Middle frontal gyrus (tissue), 1 donor: ENCODE results near the gene RIC8A.
A peak's percentile ranks its signal among the peaks of the same experiment; 100 is the strongest.
"Not testable (repeated sequence)": the region's sequence is repeated elsewhere in the genome, so short reads cannot be mapped to it uniquely, and the experiment has no call there.

Source experiments
- DNase-seq: peaks from one replicate; pipeline ENCODE4 v3.0.0-alpha.2; 2015; ENCODE audit warnings: low spot score; ENCODE audit errors: extremely low spot score

RIC8A gene

DNA sequence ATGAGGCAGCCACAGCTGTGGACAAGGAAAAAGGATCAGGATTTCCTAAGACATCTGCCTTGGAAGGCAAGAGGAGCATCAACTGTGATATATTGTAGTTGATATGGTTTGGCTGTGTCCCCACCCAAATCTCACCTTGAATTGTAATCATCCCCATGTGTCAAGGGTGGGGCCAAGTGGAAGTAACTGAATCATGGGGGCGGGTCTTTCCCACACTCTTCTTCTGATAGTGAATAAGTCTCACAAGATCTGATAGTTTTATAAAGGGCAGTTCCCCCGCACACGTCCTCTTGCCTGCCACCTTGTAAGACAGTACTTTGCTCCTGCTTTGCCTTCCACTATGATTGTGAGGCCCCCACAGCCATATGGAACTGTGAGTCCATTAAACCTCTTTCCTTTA is 10.2 kb downstream of the RIC8A start:
- DNase-seq = no peak

DNA sequence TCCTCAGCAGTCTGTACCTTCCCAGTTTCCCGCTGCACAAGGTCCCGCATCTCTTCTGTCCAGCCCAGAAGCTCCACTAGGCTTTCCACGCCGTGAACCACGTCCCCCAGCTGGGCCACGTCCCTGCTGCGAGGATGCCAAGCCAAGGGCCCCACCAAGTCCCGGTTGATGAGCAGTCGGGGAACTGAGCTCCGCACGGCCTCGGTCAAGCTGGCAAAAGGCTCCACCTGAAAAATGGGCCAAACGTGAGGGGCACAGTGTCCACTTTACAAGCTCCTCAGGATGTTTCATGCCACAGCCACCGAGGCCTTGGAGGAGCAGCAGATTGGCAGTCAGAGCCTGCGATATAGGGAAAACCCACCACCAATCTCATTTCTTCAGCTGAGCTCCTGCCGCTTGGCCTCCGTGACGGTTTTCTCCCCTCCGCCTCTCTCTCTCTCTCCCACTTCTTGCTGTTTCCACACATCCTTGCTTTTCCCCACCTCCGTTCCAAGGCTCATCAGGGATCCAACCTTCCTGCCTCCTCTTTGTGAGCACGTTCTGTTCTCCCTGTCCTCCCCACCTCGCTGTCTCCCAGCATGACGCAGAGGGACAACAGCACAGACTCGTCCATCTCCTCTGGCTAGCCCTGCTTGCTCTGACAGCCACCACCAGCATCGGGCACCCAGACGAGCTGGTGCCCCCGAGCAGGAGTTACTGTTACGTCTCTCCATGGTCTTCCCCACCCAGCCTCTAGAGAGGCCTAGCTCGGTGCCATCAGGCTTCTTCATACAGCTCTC is 11.5 kb downstream of the RIC8A start:
- DNase-seq = no peak

DNA sequence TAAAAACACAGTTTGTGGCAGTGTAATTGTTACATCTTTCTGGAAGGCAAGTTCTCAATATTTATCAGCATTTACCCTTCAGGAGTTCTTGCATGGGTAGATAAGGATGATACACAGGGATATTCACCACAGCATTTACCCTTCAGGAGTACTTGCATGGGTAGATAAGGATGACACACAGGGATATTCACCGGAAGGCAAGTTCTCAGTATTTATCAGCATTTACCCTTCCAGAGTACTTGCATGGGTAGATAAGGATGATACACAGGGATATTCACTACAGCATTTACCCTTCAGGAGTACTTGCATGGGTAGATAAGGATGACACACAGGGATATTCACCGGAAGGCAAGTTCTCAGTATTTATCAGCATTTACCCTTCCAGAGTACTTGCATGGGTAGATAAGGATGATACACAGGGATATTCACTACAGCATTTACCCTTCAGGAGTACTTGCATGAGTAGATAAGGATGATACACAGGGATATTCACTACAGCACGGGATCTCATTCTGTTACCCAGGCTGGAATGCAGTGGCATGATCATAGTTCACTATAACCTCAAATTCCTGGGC is 13.2 kb downstream of the RIC8A start:
- DNase-seq = not testable (repeated sequence)

DNA sequence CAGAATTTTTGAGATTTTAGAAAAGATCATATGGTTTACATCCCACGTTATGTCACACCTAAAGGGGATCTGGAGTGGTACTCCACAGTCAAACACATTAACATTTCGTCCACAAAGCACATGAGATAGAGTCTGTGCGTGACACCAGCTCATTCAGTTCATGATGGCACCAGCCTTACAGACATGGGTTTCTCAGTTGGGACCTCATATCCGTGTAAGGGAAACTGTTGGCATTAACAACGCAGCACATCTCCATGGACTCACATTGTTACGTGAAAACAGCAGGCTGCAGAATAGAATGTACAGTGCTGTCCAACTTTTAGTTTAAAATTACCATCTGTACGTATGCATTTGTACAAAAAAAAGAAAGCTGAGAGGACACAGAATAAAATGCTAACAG is 14.0 kb downstream of the RIC8A start:
- DNase-seq = no peak

DNA sequence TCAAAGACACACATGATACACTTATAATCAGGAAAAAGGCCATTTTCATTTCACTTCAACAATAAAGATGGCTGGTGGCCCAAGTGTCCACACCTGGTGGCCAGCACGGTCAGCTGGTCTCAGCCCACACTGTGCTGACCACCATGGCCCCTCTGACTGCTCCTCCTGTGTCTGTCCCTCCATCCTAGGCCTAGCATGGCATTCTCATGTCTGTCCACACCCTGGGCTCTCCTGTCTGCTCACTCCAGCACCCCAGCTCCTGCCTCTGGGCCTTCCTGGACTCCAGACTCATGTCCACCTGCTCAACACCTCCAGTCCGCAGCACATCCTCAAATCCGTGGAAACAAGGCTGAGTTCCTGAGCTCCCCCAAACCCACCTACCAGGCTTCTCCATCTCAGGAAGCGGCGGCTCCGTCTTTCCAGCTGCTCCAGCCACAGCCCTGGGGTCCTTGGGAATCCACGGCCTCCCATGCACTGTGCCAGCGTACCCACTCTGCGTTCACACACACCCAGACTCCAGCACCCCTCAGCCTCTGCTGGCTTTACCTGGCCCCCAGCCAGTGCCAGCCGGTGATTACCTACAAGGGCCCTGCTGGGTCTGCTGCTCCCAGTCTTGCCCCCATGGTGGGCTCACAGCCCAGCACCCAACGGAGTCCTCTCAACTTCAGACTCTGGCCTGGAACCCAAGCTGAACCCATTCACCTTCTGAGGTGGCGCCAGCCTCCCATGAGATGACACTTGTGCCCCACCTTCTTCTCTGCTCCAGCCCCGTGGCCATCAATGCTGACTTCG is 14.7 kb downstream of the RIC8A start:
- DNase-seq = no peak

DNA sequence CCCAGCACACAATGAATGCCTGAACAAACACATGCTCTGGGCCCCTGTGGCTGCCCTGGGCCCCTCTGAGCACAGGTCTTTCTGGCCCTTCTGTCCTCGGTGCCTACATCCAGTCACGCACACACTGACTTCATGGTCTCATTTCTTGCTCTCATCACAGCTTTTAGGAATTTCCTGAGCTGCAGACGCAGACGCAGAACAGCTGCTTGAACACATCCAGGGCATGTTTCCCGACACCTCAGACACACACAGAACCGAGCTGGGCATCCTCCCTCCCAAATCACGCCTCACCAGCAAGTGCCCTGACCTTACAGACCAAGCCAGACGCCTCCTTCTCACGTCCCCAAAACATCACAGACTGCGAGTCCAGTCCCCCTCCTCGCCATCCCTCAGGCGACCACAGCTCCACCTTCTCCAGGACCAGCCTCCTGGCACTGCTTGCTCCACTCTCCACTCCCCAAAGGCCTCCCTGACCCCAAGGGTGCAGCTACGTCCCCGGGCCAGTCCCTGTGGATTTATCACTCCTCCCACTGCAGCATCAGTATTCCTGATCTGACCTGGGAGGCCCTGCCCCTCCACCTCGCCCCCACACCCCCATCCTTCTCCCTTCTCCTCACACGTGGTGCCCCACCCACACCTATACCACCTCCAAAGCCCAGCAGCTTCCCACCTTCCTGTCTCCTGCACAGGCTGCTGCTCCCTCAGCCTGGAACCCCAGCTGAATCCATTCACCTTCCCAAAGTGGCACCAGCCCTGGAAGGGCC is 15.7 kb downstream of the RIC8A start:
- no peak for DNase-seq

DNA sequence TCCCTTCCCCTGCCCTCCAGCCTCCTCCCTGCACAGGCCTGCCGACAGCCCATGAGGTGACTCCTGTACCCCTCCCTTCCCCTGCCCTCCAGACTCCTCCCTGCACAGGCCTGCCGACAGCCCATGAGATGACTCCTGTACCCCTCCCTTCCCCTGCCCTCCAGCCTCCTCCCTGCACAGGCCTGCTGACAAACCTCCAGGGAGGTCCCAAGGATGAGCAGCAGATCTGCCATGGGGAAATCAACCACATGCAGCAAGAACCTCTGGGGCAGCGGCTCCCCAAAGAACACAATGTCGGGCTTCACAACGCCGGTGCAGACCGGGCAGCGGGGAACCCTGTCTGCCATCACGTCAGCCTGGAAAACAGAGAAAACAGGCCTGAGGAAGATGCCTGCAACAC is 16.4 kb downstream of the RIC8A start:
- DNase-seq = no peak

DNA sequence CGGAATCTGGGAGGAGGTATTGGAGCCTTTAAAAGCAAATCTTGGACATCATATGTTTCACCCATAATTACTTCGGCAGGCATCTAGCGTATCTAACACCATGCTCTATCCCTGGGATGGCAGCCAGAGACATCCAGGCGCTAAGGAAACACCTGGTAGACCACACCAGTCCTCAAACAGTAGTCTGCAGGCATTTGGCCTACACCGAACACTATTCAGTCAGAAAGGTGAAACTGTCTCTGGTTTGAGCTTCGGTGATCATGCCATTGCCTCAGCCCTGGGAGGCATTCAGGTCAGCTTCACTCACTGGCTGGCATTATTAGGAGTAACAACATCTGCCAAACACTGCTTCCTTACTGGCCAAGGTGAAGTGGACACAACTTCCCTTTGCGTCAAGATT is 16.9 kb downstream of the RIC8A start:
- no peak for DNase-seq

DNA sequence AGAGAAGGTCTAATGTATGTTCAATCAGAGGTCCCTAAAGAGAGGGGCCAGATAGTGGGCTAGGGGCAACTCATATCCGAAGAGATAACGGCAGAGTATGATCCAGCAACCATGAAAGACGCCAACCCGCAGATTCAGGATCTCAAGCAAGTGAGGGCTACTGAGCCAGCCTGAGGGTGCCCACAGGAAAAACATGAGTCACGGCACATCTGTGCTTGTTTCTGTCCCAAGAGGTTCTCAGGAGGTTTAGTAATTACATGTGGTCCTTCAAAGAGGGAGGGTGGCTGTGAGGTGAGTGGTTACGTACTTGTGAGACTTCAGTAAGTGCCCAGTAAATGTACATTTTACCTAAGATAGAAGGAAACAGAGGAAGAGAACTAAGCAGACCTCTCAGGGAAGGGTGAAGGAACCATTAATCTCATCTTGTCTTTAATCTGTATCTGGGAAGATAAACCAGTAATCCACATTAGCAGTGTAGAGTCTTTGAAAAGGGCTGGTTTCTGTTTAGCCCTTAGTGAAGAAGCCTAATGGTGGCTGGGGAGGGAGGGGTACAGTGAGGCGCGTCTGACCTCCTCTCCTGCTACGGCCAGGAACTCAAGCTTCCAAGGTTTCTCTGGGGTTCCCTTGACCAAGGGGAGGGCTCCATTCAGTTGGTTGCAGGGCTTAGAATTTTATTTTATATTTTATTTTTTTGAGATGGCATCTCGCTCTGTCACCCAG is 18.4 kb downstream of the RIC8A start:
- no peak for DNase-seq

DNA sequence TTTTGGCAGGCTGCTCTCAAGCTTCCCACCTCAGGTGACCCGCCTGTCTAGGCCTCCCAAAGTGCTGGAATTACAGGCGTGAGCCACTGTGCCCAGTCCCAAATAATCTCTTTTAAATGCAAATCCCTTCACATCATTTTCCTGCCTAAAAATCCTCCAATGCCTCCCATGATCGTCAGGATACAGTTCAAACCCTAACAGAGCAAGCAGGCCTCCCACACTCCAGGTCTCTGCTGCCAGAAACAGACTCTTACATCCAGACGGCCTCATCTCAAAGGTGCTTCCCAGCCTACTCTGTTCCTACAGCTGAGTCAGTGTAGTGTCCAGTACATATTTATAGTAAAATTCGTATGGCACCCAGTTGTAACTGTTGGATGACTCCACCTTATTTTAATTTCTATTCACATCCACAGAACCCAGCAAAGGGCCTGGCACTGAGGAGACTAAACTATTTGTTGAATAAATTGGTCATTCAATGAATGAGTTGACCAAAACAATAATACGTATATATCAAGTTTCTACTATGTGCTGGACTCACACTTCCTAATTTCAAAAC is 20.4 kb downstream of the RIC8A start:
- no peak for DNase-seq

DNA sequence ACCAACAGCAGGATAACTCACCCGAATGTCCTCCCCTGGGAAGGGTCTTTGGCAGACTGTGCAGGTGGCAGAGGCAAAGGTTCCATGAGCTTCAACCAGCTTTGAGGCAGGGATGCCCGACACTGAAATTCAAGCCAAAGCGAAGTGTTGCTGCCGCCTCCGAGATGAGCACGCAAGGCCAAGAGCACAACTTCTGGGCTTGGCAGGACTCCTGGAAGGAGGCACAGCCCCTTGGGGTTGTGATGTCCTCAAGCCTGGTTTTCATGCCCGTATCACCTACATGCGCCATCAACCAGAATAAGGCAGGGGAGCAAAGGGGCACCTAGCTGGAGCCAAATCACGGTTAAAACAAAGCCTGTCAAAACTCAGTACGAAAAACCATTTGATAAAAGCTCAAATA is 22.9 kb downstream of the RIC8A start:
- no peak for DNase-seq

DNA sequence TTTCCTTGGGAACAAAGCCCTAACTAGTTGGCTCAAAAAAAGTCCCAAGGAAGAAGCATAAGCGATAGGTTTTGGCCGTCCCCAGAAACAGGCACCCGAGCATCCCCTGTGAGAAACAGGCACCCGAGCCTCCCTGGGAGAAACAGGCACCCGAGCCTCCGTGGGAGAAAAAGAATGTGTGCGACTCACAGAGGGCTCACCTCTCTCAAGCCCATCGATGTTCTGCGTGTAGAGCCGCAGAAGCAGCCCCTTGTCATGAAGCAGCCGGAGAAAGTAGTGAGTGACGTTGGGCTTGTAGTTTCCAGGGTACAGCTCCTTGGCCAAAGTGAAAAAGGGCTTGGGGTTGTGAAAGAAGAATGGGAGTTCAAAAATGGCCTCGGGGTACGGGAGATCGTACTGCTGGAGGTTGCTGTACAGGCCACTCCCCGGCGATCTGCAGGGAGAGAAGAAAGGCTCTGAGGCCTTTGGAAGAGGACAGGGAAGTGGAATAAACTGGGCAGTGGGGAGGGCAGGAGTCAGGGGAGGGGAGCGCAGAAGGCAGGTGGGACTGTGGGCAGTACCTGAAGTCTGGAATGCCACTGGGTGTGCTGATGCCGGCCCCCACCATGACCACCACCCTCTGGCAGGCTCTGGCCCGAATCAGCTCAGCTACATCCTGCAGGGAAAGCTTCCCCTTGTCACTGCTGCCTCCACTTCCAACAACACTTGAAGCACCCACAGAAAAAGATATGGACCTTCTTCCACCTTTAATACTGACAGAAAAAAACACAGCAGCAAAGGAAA is 25.5 kb downstream of the RIC8A start:
- DNase-seq = no peak

DNA sequence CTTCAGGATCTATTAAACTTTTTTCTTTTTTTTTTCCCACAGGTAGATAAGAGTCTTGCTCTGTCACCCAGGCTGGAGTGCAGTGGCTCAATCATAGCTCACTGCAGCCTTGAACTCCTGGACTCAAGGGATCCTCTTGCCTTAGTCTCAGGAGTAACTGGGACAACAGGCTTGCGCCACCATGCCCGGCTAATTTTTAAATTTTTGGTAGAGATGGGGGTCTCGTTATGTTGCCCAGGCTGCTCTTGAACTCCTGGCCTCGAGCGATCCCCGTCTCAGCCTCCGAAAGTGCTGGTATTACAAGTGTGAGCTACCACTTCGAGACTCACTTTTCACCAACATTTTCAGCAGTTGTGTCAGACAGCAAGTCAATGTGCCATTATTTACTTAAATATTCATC is 27.7 kb downstream of the RIC8A start:
- DNase-seq = no peak

DNA sequence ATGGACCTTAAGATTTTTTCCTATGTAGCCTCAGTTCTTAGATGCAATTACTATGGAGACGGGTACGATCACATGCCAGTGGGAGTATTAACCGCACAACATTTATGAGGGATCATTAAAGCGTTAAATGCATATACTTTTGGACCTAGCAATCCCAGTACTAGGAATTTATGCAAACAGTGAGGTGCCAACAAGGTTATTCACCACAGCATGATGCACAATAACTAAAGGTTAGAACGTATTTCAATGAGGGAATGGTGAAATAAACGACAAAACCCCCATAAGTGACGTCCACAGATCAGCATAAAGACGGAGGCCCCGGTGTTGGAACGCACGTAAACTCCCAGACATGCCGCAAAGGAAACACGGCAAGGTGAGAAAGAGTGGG is 28.1 kb downstream of the RIC8A start:
- no peak for DNase-seq

DNA sequence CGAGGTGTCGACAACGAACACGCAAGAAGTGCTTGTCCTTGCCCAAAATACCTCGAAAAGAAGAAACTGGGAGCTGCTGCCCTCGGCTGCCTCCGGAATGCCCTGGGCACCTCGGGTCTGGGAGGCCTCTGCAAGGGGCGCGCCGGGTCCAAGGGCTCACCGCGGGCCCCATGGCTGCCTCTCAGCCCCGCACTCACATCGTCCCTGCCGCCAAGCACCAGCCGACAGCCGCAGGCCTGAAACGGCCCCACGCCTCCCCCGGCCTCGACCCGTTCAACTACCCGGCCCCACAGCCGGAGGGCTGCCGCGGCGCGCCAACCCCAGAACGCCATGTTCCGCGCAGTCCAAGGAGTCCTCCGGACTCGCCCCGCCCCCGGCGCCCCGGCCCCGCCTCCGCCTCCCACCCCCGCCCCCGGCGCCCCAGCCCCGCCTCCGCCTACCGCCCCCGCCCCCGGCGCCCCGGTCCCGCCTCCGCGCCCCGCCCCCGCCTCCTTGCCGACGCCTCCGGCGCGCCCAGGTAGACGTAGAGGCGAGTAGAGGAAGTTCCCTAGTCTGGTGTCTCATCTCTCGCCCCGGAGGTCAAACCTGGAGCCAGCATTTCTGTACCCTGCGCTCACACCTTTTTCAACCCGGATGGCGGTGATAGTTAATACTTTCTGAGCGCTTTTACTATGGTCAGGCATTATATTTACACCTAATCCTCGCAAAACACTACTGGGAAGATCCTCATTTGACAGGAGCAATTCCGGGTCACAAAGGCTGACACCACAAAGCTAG is 28.7 kb downstream of the RIC8A start, which contains the start of gene SIRT3:
Gene SIRT3, minus strand, starts transcription at position 346 of the 777 bp plus-strand sequence. Its CDS starts 14 bp downstream, at position 332.
- peak; percentile 42 for DNase-seq

DNA sequence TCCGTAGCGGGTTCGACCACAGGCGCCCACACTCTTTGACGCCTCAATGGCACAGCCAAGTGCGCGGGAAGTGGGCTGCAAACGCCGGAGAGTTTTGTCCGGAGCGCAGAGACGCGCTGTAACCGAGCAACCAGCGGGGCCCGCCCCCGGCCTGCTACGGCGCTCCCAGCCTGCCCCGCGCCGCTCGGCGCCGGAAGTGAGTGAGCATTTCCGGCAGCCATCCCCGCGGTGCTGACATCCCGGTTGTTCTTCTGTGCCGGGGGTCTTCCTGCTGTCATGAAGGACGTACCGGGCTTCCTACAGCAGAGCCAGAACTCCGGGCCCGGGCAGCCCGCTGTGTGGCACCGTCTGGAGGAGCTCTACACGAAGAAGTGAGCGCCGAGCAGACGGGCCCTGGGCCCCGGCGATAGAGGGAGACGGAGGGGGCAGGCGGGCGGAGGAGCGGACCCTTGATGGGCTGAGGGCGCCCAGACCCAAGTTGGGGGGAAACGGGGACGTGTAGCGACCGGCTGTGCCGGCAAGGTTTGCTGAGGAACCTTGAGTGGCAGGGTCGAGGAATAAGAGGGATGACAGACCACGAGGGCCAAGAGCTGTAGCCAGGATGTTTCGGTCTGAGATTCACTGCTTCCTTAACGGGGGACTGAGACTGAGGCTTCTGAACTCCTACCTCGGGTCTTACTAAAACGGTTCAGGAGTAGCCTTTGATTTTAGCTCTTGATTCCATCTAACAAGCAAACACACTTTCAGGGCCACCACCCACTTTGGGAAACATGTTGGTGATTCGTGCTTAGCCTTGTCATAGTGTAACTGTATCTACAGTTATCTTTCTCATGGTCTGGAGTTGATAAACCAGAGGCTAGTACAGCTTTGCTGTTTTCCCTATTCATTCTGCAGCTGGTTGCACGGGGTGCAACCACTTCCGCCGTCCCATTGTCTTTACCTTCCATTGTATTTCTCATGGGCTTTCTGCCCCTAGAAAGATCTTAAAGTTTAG is 29.6 kb downstream of the RIC8A start, which contains the start of gene PSMD13:
Gene PSMD13, plus strand, starts transcription at position 203 of the 994 bp plus-strand sequence. Its CDS starts 74 bp downstream, at position 277.
- DNase-seq = peak; percentile 56

DNA sequence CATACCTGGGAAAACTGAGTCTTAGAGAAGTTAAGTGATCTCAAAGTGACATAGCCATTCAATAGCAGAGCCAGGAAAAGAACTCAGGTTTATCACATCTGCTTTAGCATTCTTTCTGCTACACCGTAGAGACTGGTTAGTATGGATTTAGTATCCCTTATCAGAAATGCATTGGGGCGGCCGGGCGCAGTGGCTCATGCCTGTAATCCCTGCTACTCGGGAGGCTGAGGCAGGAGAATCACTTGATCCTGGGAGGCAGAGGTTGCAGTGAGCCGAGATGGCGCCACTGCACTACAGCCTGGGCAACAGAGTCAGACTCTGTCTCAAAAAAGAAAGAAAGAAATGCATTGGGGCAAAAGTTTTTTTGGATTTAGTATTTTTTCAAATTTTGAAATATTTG is 30.8 kb downstream of the RIC8A start:
- DNase-seq = not testable (repeated sequence)

DNA sequence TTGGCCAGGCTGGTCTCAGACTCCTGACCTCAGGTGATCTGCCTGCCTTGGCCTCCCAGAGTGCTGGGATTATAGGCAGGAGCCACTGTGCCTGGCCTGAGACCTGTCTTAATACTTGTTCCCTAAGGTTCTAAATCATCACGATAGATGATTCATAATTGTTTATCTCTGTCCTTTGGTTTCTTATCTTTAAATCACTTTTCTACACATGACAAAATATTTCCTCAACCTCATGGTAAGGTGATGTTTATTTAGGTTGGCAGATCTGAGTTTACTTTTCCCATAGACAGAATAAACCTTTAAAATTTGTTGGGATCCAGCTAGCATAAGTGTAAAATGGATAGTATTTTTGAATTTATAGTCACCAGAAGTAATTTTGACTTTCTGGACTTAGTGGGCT is 32.8 kb downstream of the RIC8A start:
- DNase-seq = no peak
